HepG2 (cell line): Measurements from ENCODE around the gene TOP2A. TPM values are rescaled to one million over a fixed set of nuclear protein-coding genes. Genes with fewer than 3 reads are reported as not detected.
A peak's percentile ranks its signal among the peaks of the same experiment; 100 is the strongest.

Source experiments
- ATF6 ChIP-seq: sonication (generic); formaldehyde crosslinking; conservative IDR thresholded peaks from 2 replicates; pipeline ENCODE4 v1.4.0; 2020; ENCODE audit warnings: missing genetic modification reagents
- NFIC ChIP-seq: IDR thresholded peaks from 2 replicates; pipeline ENCODE4 v1.6.1; 2012; ENCODE audit warnings: mild to moderate bottlenecking, low read length, inconsistent platforms
- RERE ChIP-seq: IDR thresholded peaks from 2 replicates; pipeline ENCODE4 v1.6.1; 2016; ENCODE audit warnings: low read depth, missing genetic modification reagents, missing compliant biosample characterization
- TFDP1 ChIP-seq: IDR thresholded peaks from 2 replicates; pipeline ENCODE4 v1.6.1; 2016; ENCODE audit warnings: missing compliant biosample characterization, missing genetic modification reagents, borderline replicate concordance
- TFE3 ChIP-seq: IDR thresholded peaks from 2 replicates; pipeline ENCODE4 v1.6.1; 2016
- ZBTB1 ChIP-seq: sonication (generic); formaldehyde crosslinking; IDR thresholded peaks from 2 replicates; pipeline ENCODE4 v1.4.0; 2020; ENCODE audit warnings: missing genetic modification reagents, borderline replicate concordance
- ZNF24 ChIP-seq: fragments of 450-650 bp; IDR thresholded peaks from 2 replicates; pipeline ENCODE4 v1.6.1; 2017; ENCODE audit warnings: antibody characterized with exemption, mild to moderate bottlenecking
- ZNF383 ChIP-seq: sonication (generic); formaldehyde crosslinking; IDR thresholded peaks from 2 replicates; pipeline ENCODE4 v1.4.0; 2020; ENCODE audit warnings: missing genetic modification reagents, mild to moderate bottlenecking, borderline replicate concordance
- ZNF414 ChIP-seq: sonication (generic); formaldehyde crosslinking; IDR thresholded peaks from 2 replicates; pipeline ENCODE4 v1.5.0; 2020; ENCODE audit warnings: missing genetic modification reagents
- ZNF557 ChIP-seq: sonication (generic); formaldehyde crosslinking; IDR thresholded peaks from 2 replicates; pipeline ENCODE4 v1.4.0; 2020; ENCODE audit warnings: missing genetic modification reagents
- ZNF710 ChIP-seq: sonication (generic); formaldehyde crosslinking; IDR thresholded peaks from 2 replicates; pipeline ENCODE4 v1.5.0; 2020; ENCODE audit warnings: mild to moderate bottlenecking, missing genetic modification reagents, borderline replicate concordance
- polyA plus RNA-seq, 8 experiments: library from polyadenylated mRNA; depleted of rRNA in 3 of 8; stranded (reverse) in 7 of 8; unstranded in 1 of 8; fragments of >200 nt; fragmentation: Illumina TruSeq in 4 of 8; extraction: Trizol in 4 of 8; gene quantifications; 2 replicates each; pipeline versions ENCODE4 v1.2.1 to v1.2.3, GENCODE V29; 2011 to 2016; ENCODE audit warnings: low read depth in 4 of 8, missing spikeins in 1 of 8, mixed read lengths in 1 of 8; ENCODE audit not compliant: insufficient read depth in 1 of 8
- total RNA-seq, 5 experiments: library from RNA; depleted of rRNA; stranded (reverse); fragments of >200 nt; fragmentation: Illumina TruSeq; extraction: Trizol; gene quantifications; 2 replicates each; pipeline ENCODE4 v1.2.3, GENCODE V29; 2016; ENCODE audit warnings: low read depth in 1 of 5

The TOP2A gene
- total and polyA plus RNA-seq, 2 of the 13 experiments (the other 11 are each of a cell fraction or from before 2014, with no cell fraction given) = 108 to 327 TPM

GRCh38 chr17:40443196-40443987 lies 25.7 kb upstream of the TOP2A start, which contains the start of gene IGFBP4 (continued):
- TF ChIP-seq ZNF710 (CRISPR knock-in tag) (peak; percentile 73; the same call in 1 of the 2 replicates), ZNF24 (no peak), NFIC (no peak), ZNF557 (CRISPR knock-in tag) (no peak), ZBTB1 (CRISPR knock-in tag) (0 out of 2 replicates have a peak, but pooled peaks have one; percentile 50), ATF6 (CRISPR knock-in tag) (no peak), TFDP1 (CRISPR knock-in tag) (peak; percentile 91), ZNF414 (CRISPR knock-in tag) (no peak), ZNF383 (no peak), TFE3 (CRISPR knock-in tag) (peak; percentile 66; the same call in 1 of the 2 replicates), RERE (CRISPR knock-in tag) (no peak)
